Measurements from ENCODE around the gene IKZF1. TPM values are rescaled to one million over a fixed set of nuclear protein-coding genes. Genes with fewer than 3 reads are reported as not detected.

The IKZF1 gene
- total RNA-seq, result 3.6 TPM

- no peaks in the 10 kb centered on the region for H3K9me3 ChIP-seq
- H3K36me3 ChIP-seq, result no peaks in the 10 kb centered on the region
- H3K4me1 ChIP-seq, result no peaks in the 10 kb centered on the region
- peak; percentile 28 to 76 for DNase-seq (ENCODE audit: low spot score in 2 of 2)
- H3K27ac ChIP-seq, result no peak within 1 kb of the TSS
- H3K4me3 ChIP-seq, result peak within 1 kb of the TSS; percentile 45 to 62
- H3K27me3 ChIP-seq, result no peaks in the 10 kb centered on the region
- intact Hi-C loops (cut with DNase I), result no loop called here
- no peak for TF ChIP-seq CTCF (IDR thresholded peaks at IDR 0.05)
These were observed at the start of gene IKZF1 for GRCh38 chr7:50304129-50304910. Gene IKZF1, plus strand, starts transcription at chr7:50304716. Its CDS starts 14,346 bp downstream, at chr7:50319062.

GRCh38 chr7:50261593-50261992 lies 42.9 kb upstream of the IKZF1 start:
- no peaks in the 10 kb centered on the region for H3K36me3 ChIP-seq
- H3K27ac ChIP-seq, result no peak overlapping the region
- TF ChIP-seq CTCF (IDR thresholded peaks at IDR 0.05), result no peak
- no peak overlapping the region for H3K4me3 ChIP-seq
- no peaks in the 10 kb centered on the region for H3K4me1 ChIP-seq
- DNase-seq (ENCODE audit: low spot score in 2 of 2), result no peak
- H3K9me3 ChIP-seq, result no peaks in the 10 kb centered on the region
- no peaks in the 10 kb centered on the region for H3K27me3 ChIP-seq
- intact Hi-C loops (cut with DNase I), result no loop called here

- H3K36me3 ChIP-seq, result no peaks in the 10 kb centered on the region
- no peak for DNase-seq (ENCODE audit: low spot score in 2 of 2)
- intact Hi-C loops (cut with DNase I), result no loop called here
- no peak for TF ChIP-seq CTCF (IDR thresholded peaks at IDR 0.05)
- no peak overlapping the region for H3K27ac ChIP-seq
- H3K4me3 ChIP-seq, result no peak overlapping the region
- no peaks in the 10 kb centered on the region for H3K9me3 ChIP-seq
- H3K27me3 ChIP-seq, result no peaks in the 10 kb centered on the region
- H3K4me1 ChIP-seq, result no peaks in the 10 kb centered on the region
These were observed 42.1 kb upstream of the IKZF1 start for GRCh38 chr7:50262446-50262845.

GRCh38 chr7:50262916-50263690 lies 41.4 kb upstream of the IKZF1 start:
- H3K36me3 ChIP-seq, result no peaks in the 10 kb centered on the region
- no peak overlapping the region for H3K27ac ChIP-seq
- no peak for TF ChIP-seq CTCF (IDR thresholded peaks at IDR 0.05)
- no peaks in the 10 kb centered on the region for H3K4me1 ChIP-seq
- DNase-seq (ENCODE audit: low spot score in 2 of 2), result no peak
- H3K4me3 ChIP-seq, result no peak overlapping the region
- no peaks in the 10 kb centered on the region for H3K27me3 ChIP-seq
- intact Hi-C loops (cut with DNase I), result no loop called here
- no peaks in the 10 kb centered on the region for H3K9me3 ChIP-seq

- intact Hi-C loops (cut with DNase I), result no loop called here
These were observed 39.6 kb upstream of the IKZF1 start for GRCh38 chr7:50264908-50265307.

More at GRCh38 chr7:50264908-50265307, 39.6 kb upstream of the IKZF1 start:
- no peak for TF ChIP-seq CTCF (IDR thresholded peaks at IDR 0.05)
- H3K27ac ChIP-seq, result no peak overlapping the region
- DNase-seq (ENCODE audit: low spot score in 2 of 2), result no peak
- H3K4me3 ChIP-seq, result no peak overlapping the region
- H3K9me3 ChIP-seq, result no peaks in the 10 kb centered on the region
- no peaks in the 10 kb centered on the region for H3K36me3 ChIP-seq
- H3K27me3 ChIP-seq, result no peaks in the 10 kb centered on the region
- H3K4me1 ChIP-seq, result no peaks in the 10 kb centered on the region
